ENCODE results near the gene IGF2R. TPM values are rescaled to one million over a fixed set of nuclear protein-coding genes. Genes with fewer than 3 reads are reported as not detected.

Gene IGF2R
- total RNA-seq, 1 donor from 2014 or later, result 35.1 TPM

GRCh38 chr6:160147146-160147536, 178.3 kb downstream of the IGF2R start:
- no peak overlapping the region for H3K27ac Mint-ChIP-seq
- H3K4me3 ChIP-seq, result no peak overlapping the region
- no peaks in the 10 kb centered on the region for H3K27me3 Mint-ChIP-seq (ENCODE audit: insufficient read depth, low read depth)
- H3F3A ChIP-seq (ENCODE audit: low read depth), result no peaks in the 10 kb centered on the region
- H3K36me3 ChIP-seq, result no peaks in the 10 kb centered on the region
- H3K27me3 ChIP-seq, result no peaks in the 10 kb centered on the region
- no peak overlapping the region for H3K27ac ChIP-seq
- no peaks in the 10 kb centered on the region for H3K9me3 ChIP-seq (ENCODE audit: low read depth)
- TF ChIP-seq, protein P1, sequence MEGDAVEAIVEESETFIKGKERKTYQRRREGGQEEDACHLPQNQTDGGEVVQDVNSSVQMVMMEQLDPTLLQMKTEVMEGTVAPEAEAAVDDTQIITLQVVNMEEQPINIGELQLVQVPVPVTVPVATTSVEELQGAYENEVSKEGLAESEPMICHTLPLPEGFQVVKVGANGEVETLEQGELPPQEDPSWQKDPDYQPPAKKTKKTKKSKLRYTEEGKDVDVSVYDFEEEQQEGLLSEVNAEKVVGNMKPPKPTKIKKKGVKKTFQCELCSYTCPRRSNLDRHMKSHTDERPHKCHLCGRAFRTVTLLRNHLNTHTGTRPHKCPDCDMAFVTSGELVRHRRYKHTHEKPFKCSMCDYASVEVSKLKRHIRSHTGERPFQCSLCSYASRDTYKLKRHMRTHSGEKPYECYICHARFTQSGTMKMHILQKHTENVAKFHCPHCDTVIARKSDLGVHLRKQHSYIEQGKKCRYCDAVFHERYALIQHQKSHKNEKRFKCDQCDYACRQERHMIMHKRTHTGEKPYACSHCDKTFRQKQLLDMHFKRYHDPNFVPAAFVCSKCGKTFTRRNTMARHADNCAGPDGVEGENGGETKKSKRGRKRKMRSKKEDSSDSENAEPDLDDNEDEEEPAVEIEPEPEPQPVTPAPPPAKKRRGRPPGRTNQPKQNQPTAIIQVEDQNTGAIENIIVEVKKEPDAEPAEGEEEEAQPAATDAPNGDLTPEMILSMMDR (IDR thresholded peaks at IDR 0.05), result no peak
- TF ChIP-seq EZH2phosphoT487 (IDR thresholded peaks at IDR 0.05) (no peak), EZH2 (IDR thresholded peaks at IDR 0.05) (no peak)
- H3K79me2 ChIP-seq (ENCODE audit: low read depth), result no peaks in the 10 kb centered on the region
- no peaks in the 10 kb centered on the region for H4K20me1 ChIP-seq (ENCODE audit: low read depth)
- H3K36me3 Mint-ChIP-seq, result peaks cover 4% of the 10 kb centered on the region
- peaks cover 3% of the 10 kb centered on the region for H3K9me3 Mint-ChIP-seq
- H3K4me1 ChIP-seq, result no peaks in the 10 kb centered on the region
- no peak overlapping the region for H3K9ac ChIP-seq
- H3K4me2 ChIP-seq, result no peak overlapping the region
- no peak for DNase-seq (ENCODE audit: low spot score)
- no peak overlapping the region for H2AFZ ChIP-seq (replicated peaks)
- no peak overlapping the region for H3K4me3 Mint-ChIP-seq
- no peaks in the 10 kb centered on the region for H3K4me1 Mint-ChIP-seq

GRCh38 chr6:160154471-160154870, 185.6 kb downstream of the IGF2R start:
- H3K36me3 ChIP-seq, result no peaks in the 10 kb centered on the region
- H3K4me1 Mint-ChIP-seq, result no peaks in the 10 kb centered on the region
- no peak overlapping the region for H3K4me3 Mint-ChIP-seq
- no peak overlapping the region for H3K4me2 ChIP-seq
- H3K9ac ChIP-seq, result no peak overlapping the region
- H3K4me1 ChIP-seq, result no peaks in the 10 kb centered on the region
- peaks cover 7% of the 10 kb centered on the region for H3K36me3 Mint-ChIP-seq
- no peak overlapping the region for H3K4me3 ChIP-seq
- no peaks in the 10 kb centered on the region for H3K9me3 ChIP-seq (ENCODE audit: low read depth)
- peaks cover 9% of the 10 kb centered on the region for H3K9me3 Mint-ChIP-seq
- DNase-seq (ENCODE audit: low spot score), result no peak
- no peaks in the 10 kb centered on the region for H3K79me2 ChIP-seq (ENCODE audit: low read depth)
- TF ChIP-seq EZH2phosphoT487 (IDR thresholded peaks at IDR 0.05) (no peak), EZH2 (IDR thresholded peaks at IDR 0.05) (no peak)
- TF ChIP-seq, protein P1 (IDR thresholded peaks at IDR 0.05), result no peak
- H2AFZ ChIP-seq (replicated peaks), result no peak overlapping the region
- no peaks in the 10 kb centered on the region for H3K27me3 ChIP-seq
- no peak overlapping the region for H3K27ac Mint-ChIP-seq
- H3F3A ChIP-seq (ENCODE audit: low read depth), result no peaks in the 10 kb centered on the region
- peaks cover 2% of the 10 kb centered on the region for H3K27me3 Mint-ChIP-seq (ENCODE audit: insufficient read depth, low read depth)
- H3K27ac ChIP-seq, result no peak overlapping the region
- H4K20me1 ChIP-seq (ENCODE audit: low read depth), result no peaks in the 10 kb centered on the region

- Mint-ChIP-seq H3K4me1 (peaks cover 11% of the 10 kb centered on the region), H3K4me3 (no peak overlapping the region), H3K36me3 (peaks cover 4% of the 10 kb centered on the region), H3K27me3 (ENCODE audit: insufficient read depth, low read depth) (peaks cover 2% of the 10 kb centered on the region), H3K9me3 (peaks cover 8% of the 10 kb centered on the region), H3K27ac (no peak overlapping the region)
- Histone ChIP-seq H3K36me3 (no peaks in the 10 kb centered on the region), H3K4me1 (no peaks in the 10 kb centered on the region), H3K27ac (no peak overlapping the region), H3K4me2 (no peak overlapping the region), H3K79me2 (ENCODE audit: low read depth) (no peaks in the 10 kb centered on the region), H3K27me3 (no peaks in the 10 kb centered on the region), H3F3A (ENCODE audit: low read depth) (no peaks in the 10 kb centered on the region), H2AFZ (replicated peaks) (no peak overlapping the region), H3K9me3 (ENCODE audit: low read depth) (no peaks in the 10 kb centered on the region), H3K4me3 (no peak overlapping the region), H4K20me1 (ENCODE audit: low read depth) (no peaks in the 10 kb centered on the region), H3K9ac (no peak overlapping the region)
- no peak for TF ChIP-seq EZH2phosphoT487 (IDR thresholded peaks at IDR 0.05)
- TF ChIP-seq, protein P1 (IDR thresholded peaks at IDR 0.05), result no peak
- no peak for TF ChIP-seq EZH2 (IDR thresholded peaks at IDR 0.05)
- no peak for DNase-seq (ENCODE audit: low spot score)
Observed at GRCh38 chr6:160156842-160157241, 188.0 kb downstream of the IGF2R start.

Data from neural progenitor cell (in vitro differentiated cells).